Non-pigmented ciliary epithelial cell (primary cell): ENCODE data around the gene ADAP1.
"Not testable (repeated sequence)": the region's sequence is repeated elsewhere in the genome, so short reads cannot be mapped to it uniquely, and the experiment has no call there.

ENCODE experiments used
- DNase-seq: peaks from one replicate; pipeline ENCODE4 v3.0.0-alpha.2; 2010; ENCODE audit warnings: low read depth

Gene ADAP1

GRCh38 chr7:954330-955238 lies at the start of gene ADAP1:
TSS of gene ADAP1 (minus strand) at chr7:954680. CDS start at chr7:954477, 203 bp downstream.
- DNase-seq: no peak

GRCh38 chr7:1002445-1002844 lies 48.0 kb upstream of the ADAP1 start:
- DNase-seq: not testable (repeated sequence)

- not testable (repeated sequence) for DNase-seq
Observed at GRCh38 chr7:1002026-1002425, 47.5 kb upstream of the ADAP1 start.

DNA sequence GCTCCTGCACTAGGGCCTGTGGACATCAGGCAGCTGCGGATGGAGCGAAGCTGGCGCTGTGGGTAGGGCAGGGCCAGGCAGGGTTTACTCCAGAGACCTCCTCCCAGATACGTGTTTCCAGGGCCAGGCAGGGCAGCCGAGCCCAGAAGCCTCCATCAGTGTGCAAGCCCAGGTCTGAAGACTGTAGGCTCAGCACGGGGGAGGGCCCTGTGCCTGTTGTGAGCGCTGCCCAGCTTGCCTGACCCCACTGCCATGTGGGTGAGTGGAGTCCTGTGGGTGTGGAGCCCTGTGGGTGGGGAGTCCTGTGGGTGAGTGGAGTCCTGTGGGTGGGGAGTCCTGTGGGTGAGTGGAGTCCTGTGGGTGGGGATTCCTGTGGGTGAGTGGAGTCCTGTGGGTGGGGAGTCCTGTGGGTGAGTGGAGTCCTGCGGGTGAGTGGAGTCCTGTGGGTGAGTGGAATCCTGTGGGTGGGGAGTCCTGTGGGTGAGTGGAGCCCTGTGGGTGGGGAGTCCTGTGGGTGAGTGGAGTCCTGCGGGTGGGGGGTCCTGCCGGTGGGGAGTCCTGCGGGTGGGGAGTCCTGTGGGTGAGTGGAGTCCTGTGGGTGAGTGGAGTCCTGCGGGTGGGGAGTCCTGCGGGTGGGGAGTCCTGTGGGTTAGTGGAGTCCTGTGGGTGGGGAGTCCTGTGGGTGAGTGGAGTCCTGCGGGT lies 46.7 kb upstream of the ADAP1 start:
- DNase-seq: not testable (repeated sequence)

GRCh38 chr7:999941-1000935 lies 45.8 kb upstream of the ADAP1 start:
- no peak for DNase-seq

- DNase-seq: no peak
Observed at GRCh38 chr7:999149-999879, 44.8 kb upstream of the ADAP1 start.

DNA sequence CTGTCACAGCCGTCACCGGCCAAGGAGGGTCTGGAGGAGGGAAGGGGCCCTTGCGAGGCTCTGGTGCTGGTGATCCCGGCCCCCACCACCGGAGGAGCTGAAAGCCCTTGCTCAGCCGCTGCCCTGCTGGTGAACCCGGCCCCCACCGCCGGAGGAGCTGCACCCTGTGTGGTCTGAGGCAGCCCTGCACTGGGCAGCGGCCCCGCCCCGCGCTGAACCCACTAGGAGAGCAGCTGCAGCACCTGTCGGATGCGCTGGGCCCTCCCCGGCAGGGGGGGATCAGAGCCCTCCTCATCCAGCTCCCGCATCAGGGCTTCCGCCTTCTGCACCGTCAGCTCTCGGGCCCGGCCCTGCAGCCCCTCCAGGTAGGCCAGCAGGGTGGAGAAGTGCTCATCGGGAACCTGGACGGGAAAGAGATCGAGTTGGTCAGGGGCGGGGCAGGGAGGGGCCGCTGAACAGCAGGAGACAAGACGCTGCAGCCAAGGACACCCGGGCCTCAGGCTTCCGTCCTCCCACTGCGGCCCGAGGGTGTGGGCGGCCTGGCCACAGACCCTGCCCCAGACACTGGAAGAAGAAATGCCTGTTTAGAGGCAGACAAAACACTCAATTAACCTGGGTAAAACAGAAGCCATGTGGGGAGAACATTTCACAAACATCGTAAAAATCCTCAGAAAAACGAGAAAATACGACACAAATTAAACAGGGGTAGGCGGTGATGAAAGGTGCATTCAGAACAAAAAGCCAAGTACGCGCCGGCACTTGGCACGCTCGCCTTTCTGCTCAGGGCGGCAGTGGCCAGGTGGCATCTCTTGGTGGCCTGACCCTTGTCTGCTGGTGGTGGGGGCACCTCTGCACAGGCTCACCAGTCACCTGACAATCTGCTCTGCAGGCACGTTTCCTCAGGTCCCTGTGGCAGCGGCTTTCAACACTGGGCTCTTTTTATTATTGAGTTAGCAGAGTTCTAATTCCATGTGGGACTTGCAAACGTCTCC lies 43.2 kb upstream of the ADAP1 start:
- no peak for DNase-seq

DNA sequence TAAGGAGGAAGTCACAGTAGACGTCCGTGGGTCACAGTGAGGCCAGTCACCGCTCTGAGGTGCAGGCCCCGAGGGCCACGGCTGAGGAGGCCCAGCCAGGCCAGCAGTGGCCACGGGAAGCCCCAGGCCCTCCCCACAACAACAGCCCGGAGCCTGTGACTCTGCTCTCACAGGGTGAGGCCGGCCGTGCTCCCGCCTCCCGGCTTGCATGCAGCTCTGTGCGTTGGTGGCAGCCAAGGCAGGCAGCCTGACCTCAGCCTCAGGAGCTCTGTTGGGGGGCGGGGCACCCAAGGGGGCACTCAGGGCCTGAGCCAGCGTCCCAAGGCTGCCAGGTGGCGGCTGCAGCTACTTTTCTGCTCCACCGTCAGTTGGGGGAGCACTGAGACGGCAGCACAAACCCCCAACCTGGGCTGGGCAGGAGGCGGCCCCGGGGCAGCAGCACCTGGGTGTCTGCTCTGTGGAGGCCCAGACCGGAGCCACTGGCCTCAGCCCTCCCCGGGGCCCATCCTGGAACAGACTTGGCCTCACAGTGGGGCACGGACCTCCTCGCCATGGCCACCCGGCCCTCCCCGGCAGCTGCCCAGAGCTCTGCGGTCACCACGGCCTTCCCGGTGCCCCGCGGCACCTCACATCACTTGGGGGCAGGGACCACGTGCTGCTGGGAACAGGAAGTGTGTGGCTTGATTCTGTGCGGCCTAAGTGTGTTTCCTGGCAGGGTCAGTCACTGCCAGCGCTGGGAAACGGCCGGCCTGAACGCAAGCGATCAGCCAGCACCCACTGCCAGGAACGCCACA lies 41.8 kb upstream of the ADAP1 start:
- DNase-seq: no peak

DNA sequence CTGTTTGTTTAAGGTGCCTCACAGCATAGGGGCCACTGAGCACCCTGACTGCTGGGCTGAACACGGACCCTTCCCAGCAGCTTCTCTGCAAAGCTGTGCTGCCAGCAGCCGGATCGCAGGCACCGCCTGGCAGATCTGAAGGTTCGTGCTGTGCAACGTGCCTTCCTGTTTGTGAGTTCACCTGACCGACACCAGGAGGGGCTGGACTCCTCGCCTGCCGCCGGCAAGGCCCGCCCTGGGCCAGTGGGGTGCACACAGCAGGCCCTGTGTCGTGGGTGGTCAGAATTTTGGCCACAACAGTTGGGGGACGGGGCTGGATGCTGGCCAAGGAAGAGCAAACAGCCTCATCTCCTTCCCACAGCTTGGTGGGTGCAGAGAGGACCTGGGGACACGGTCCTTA lies 41.1 kb upstream of the ADAP1 start:
- no peak for DNase-seq

DNA sequence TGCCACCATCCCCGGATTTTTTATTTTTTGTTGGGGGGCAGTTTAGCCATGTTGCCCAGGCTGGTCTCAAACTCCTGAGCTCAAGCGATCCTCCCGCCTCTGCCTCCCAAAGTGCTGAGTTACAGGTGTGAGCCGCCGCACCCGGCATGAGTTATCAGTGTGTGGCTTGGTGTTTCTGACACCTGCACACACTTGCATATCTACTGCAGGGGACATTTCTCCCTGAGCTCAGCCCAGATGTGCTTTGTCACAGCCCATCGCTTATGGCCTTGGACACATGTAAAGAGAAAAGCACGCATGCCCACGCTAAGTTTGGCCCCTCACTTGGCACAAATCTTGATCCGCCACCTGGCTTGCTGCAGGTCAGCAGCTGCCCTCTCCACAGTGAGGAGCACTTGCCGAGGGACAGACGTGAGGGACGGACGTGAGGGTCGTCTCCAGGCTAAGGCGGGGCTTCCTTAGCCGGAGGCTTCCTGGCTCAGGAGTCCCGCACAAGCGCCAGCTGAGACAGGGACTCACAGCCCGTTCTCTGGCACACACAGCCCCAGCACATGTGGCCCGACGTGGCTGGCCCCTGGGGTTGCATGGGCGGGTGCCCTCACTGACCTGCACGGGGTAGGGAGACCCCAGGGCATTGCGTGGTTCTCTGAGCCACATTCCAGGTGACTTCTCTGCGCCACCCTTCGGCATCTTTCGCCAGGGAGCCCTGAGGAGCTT lies 40.3 kb upstream of the ADAP1 start:
- DNase-seq: no peak

- DNase-seq: peak; percentile 74
Observed at GRCh38 chr7:992709-993607, 38.5 kb upstream of the ADAP1 start.

GRCh38 chr7:991729-992656 lies 37.5 kb upstream of the ADAP1 start:
- DNase-seq: no peak

DNA sequence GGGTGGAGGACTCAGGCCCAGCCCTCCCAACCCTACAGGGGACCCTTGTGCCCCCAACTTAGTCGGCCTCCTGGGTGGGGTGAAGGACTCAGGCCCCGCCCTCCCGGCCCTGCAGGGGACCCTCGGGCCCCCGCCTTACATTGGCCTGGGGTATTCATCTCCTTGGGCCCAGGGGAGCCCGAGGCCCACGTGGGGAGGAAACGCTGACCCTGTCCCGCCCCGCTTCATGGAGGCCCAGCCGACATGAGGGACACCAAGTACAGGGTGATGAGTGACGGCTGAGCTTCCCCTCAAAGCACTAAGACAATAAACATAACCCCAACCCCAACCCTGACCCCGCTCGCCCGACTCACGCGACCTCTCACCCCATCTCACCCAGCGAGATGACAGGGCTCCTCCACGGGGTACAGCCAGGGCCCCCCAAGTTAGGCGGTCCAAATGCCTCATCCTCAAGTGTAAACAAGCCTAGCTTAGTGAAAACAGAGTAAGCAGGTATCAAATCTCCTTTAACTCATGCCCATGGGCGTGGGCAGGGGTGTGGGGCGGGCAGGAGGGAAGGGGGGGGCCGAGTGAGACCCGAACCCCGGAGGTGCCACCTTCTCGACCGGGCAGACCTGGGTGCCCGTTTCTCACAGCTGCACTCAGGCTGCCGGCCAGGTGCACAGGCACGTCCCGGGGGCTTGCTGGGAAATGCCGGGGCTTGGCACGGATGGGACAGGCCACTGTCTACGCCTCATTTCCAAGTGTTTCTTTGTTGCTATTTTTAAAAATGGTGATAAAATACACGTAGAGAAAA lies 36.7 kb upstream of the ADAP1 start:
- no peak for DNase-seq

GRCh38 chr7:990352-990932 lies 36.0 kb upstream of the ADAP1 start:
- DNase-seq: no peak

- no peak for DNase-seq
Observed at GRCh38 chr7:988963-989529, 34.6 kb upstream of the ADAP1 start.
